Neural crest cell (in vitro differentiated cells): ENCODE data around the gene ATP2C1. TPM values are rescaled to one million over a fixed set of nuclear protein-coding genes. Genes with fewer than 3 reads are reported as not detected.

Experiments used
- DNase-seq: peaks from one replicate; pipeline ENCODE4 v3.0.0; 2021; ENCODE audit warnings: low read depth, mixed read lengths, low spot score
- H3K27ac Mint-ChIP-seq: one replicate; pipeline ENCODE4 v1.8.0; 2021; ENCODE audit warnings: mild to moderate bottlenecking, mixed read lengths; ENCODE audit not compliant: unreplicated experiment
- H3K27me3 Mint-ChIP-seq: 2 replicates; pipeline ENCODE4 v1.8.0; 2021; ENCODE audit warnings: low read depth, mild to moderate bottlenecking, mixed read lengths
- H3K36me3 Mint-ChIP-seq: 2 replicates; pipeline ENCODE4 v1.8.0; 2021; ENCODE audit warnings: low read depth, mild to moderate bottlenecking, mixed read lengths
- H3K4me1 Mint-ChIP-seq: 2 replicates; pipeline ENCODE4 v1.8.0; 2021; ENCODE audit warnings: mixed read lengths
- H3K4me3 Mint-ChIP-seq: one replicate; pipeline ENCODE4 v1.8.0; 2021; ENCODE audit warnings: mild to moderate bottlenecking, mixed read lengths
- H3K9me3 Mint-ChIP-seq: 2 replicates; pipeline ENCODE4 v1.8.0; 2021; ENCODE audit warnings: mixed read lengths
- CTCF ChIP-seq: fragments of 200-600 bp; sonication (generic); conservative IDR thresholded peaks from 2 replicates; pipeline ENCODE4 v1.5.0; 2021; ENCODE audit warnings: antibody characterized with exemption, mild to moderate bottlenecking
- total RNA-seq: library from RNA; stranded (reverse); gene quantifications from 2 replicates; pipeline ENCODE4 v1.2.1, GENCODE V29; 2021

The ATP2C1 gene
- total RNA-seq, 1 donor from 2014 or later: 73.8 TPM

- no peaks in the 10 kb centered on the region for H3K9me3 Mint-ChIP-seq
- no peaks in the 10 kb centered on the region for H3K4me1 Mint-ChIP-seq
- TF ChIP-seq CTCF: no peak
- peaks cover 12% of the 10 kb centered on the region for H3K36me3 Mint-ChIP-seq
- H3K27ac Mint-ChIP-seq: no peak overlapping the region
- H3K4me3 Mint-ChIP-seq: no peak overlapping the region
- no peak for DNase-seq
- H3K27me3 Mint-ChIP-seq: no peaks in the 10 kb centered on the region
These were observed 79.5 kb downstream of the ATP2C1 start for GRCh38 chr3:130973406-130973805.

GRCh38 chr3:130974201-130974600 is 80.3 kb downstream of the ATP2C1 start:
- Mint-ChIP-seq H3K36me3 (peaks cover 12% of the 10 kb centered on the region), H3K4me3 (no peak overlapping the region), H3K27ac (no peak overlapping the region), H3K27me3 (no peaks in the 10 kb centered on the region), H3K9me3 (no peaks in the 10 kb centered on the region), H3K4me1 (no peaks in the 10 kb centered on the region)
- DNase-seq: no peak
- no peak for TF ChIP-seq CTCF

GRCh38 chr3:130975251-130975650 is 81.4 kb downstream of the ATP2C1 start:
- Mint-ChIP-seq H3K4me3 (no peak overlapping the region), H3K9me3 (no peaks in the 10 kb centered on the region), H3K4me1 (no peaks in the 10 kb centered on the region), H3K27me3 (no peaks in the 10 kb centered on the region), H3K27ac (no peak overlapping the region), H3K36me3 (peaks cover 12% of the 10 kb centered on the region)
- DNase-seq: no peak
- TF ChIP-seq CTCF: no peak

GRCh38 chr3:130976706-130977105 is 82.8 kb downstream of the ATP2C1 start:
- Mint-ChIP-seq H3K27ac (no peak overlapping the region), H3K4me1 (no peaks in the 10 kb centered on the region), H3K36me3 (peaks cover 2% of the 10 kb centered on the region), H3K4me3 (no peak overlapping the region), H3K27me3 (no peaks in the 10 kb centered on the region), H3K9me3 (no peaks in the 10 kb centered on the region)
- TF ChIP-seq CTCF: no peak
- no peak for DNase-seq

GRCh38 chr3:130979117-130979516 is 85.2 kb downstream of the ATP2C1 start:
- no peaks in the 10 kb centered on the region for H3K9me3 Mint-ChIP-seq
- no peak overlapping the region for H3K4me3 Mint-ChIP-seq
- no peaks in the 10 kb centered on the region for H3K4me1 Mint-ChIP-seq
- H3K36me3 Mint-ChIP-seq: no peaks in the 10 kb centered on the region
- no peak for TF ChIP-seq CTCF
- H3K27ac Mint-ChIP-seq: no peak overlapping the region
- no peaks in the 10 kb centered on the region for H3K27me3 Mint-ChIP-seq
- DNase-seq: no peak

DNA sequence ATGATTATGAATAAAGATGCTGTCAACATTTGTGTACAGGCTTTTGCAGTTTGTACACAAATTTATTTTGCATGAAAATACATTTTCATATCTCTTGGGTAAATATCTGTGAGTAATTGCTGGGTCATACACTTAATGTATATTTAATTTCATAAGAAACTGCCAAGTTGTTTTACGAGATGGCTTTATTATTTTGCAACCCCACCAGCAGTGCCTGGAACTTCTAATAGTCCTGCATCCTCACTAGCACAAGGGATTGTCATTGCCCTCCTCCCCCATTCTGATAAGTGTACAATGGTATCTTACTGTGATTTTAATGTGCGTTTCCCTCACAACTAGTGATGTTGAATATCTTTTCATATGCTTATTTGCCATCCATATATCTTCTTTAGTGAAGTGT is 87.6 kb downstream of the ATP2C1 start:
- no peak for DNase-seq
- Mint-ChIP-seq H3K4me3 (no peak overlapping the region), H3K27me3 (no peaks in the 10 kb centered on the region), H3K27ac (no peak overlapping the region), H3K36me3 (no peaks in the 10 kb centered on the region), H3K4me1 (no peaks in the 10 kb centered on the region), H3K9me3 (no peaks in the 10 kb centered on the region)
- no peak for TF ChIP-seq CTCF
